Measurements from ENCODE around the gene DHX8. TPM values are rescaled to one million over a fixed set of nuclear protein-coding genes. Genes with fewer than 3 reads are reported as not detected.

Gene DHX8
- total and polyA plus RNA-seq, 5 donors from 2014 or later = 19.8 to 129 (median 26.9) TPM

- Mint-ChIP-seq H3K9me3 (no peaks in the 10 kb centered on the region), H3K4me1 (peaks cover 0 to 20% (median 5%) of the 10 kb centered on the region in 4 donors), H3K36me3 (peaks cover 52% of the 10 kb centered on the region), H3K27ac (no peak overlapping the region), H3K4me3 (no peak overlapping the region), H3K27me3 (no peaks in the 10 kb centered on the region)
- no peaks in the 10 kb centered on the region for H3K27me3 ChIP-seq (ENCODE audit: control insufficient read depth, insufficient read depth, low read length)
- DNase-seq = no peak
- no peak for ATAC-seq (ENCODE audit: low read depth in 2 of 2)
- H3K36me3 ChIP-seq (ENCODE audit: control insufficient read depth, insufficient read depth, low read length) = peaks cover 87% of the 10 kb centered on the region
- no peaks in the 10 kb centered on the region for H3K4me1 ChIP-seq (ENCODE audit: control insufficient read depth, insufficient read depth, low read length, poor library complexity, severe bottlenecking)
- no peak overlapping the region for H3K4me3 ChIP-seq (ENCODE audit: low read depth, low read length)
- H3K27ac ChIP-seq (ENCODE audit: insufficient read depth, low read length, poor library complexity, severe bottlenecking) = no peak overlapping the region
- no peaks in the 10 kb centered on the region for H3K9me3 ChIP-seq (ENCODE audit: control insufficient read depth in 2 of 2, low read length in 2 of 2)
These were observed 31.9 kb downstream of the DHX8 start for GRCh38 chr17:43515656-43516055.

GRCh38 chr17:43517161-43517560 is 33.4 kb downstream of the DHX8 start:
- no peak for ATAC-seq (ENCODE audit: low read depth in 2 of 2)
- H3K36me3 Mint-ChIP-seq = peaks cover 59% of the 10 kb centered on the region

GRCh38 chr17:43517615-43518386 is 34.0 kb downstream of the DHX8 start:
- H3K27me3 ChIP-seq (ENCODE audit: control insufficient read depth, insufficient read depth, low read length) = no peaks in the 10 kb centered on the region
- Mint-ChIP-seq H3K9me3 (no peaks in the 10 kb centered on the region), H3K4me1 (peaks cover 0 to 20% (median 5%) of the 10 kb centered on the region in 4 donors), H3K27ac (peak overlapping the region in 1 of 3 donors; percentile 0), H3K4me3 (no peak overlapping the region), H3K27me3 (no peaks in the 10 kb centered on the region), H3K36me3 (peaks cover 52% of the 10 kb centered on the region)
- H3K4me3 ChIP-seq (ENCODE audit: low read depth, low read length) = no peak overlapping the region
- H3K9me3 ChIP-seq (ENCODE audit: control insufficient read depth in 2 of 2, low read length in 2 of 2) = no peaks in the 10 kb centered on the region
- DNase-seq = no peak
- no peak for ATAC-seq (ENCODE audit: low read depth in 2 of 2)
- H3K27ac ChIP-seq (ENCODE audit: insufficient read depth, low read length, poor library complexity, severe bottlenecking) = no peak overlapping the region
- H3K4me1 ChIP-seq (ENCODE audit: control insufficient read depth, insufficient read depth, low read length, poor library complexity, severe bottlenecking) = no peaks in the 10 kb centered on the region
- peaks cover 89% of the 10 kb centered on the region for H3K36me3 ChIP-seq (ENCODE audit: control insufficient read depth, insufficient read depth, low read length)

More at GRCh38 chr17:43517161-43517560, 33.4 kb downstream of the DHX8 start:
- Mint-ChIP-seq H3K9me3 (no peaks in the 10 kb centered on the region), H3K4me3 (no peak overlapping the region), H3K27ac (peak overlapping the region in 1 of 3 donors; percentile 0), H3K27me3 (no peaks in the 10 kb centered on the region), H3K4me1 (peaks cover 0 to 20% (median 5%) of the 10 kb centered on the region in 4 donors)
- no peak for DNase-seq
- no peak overlapping the region for H3K4me3 ChIP-seq (ENCODE audit: low read depth, low read length)
- H3K9me3 ChIP-seq (ENCODE audit: control insufficient read depth in 2 of 2, low read length in 2 of 2) = no peaks in the 10 kb centered on the region
- H3K4me1 ChIP-seq (ENCODE audit: control insufficient read depth, insufficient read depth, low read length, poor library complexity, severe bottlenecking) = no peaks in the 10 kb centered on the region
- H3K36me3 ChIP-seq (ENCODE audit: control insufficient read depth, insufficient read depth, low read length) = peaks cover 92% of the 10 kb centered on the region
- no peaks in the 10 kb centered on the region for H3K27me3 ChIP-seq (ENCODE audit: control insufficient read depth, insufficient read depth, low read length)
- no peak overlapping the region for H3K27ac ChIP-seq (ENCODE audit: insufficient read depth, low read length, poor library complexity, severe bottlenecking)

GRCh38 chr17:43521389-43521788 is 37.6 kb downstream of the DHX8 start:
- Histone ChIP-seq H3K36me3 (ENCODE audit: control insufficient read depth, insufficient read depth, low read length) (peaks cover 91% of the 10 kb centered on the region), H3K9me3 (ENCODE audit: control insufficient read depth in 2 of 2, low read length in 2 of 2) (no peaks in the 10 kb centered on the region), H3K4me1 (ENCODE audit: control insufficient read depth, insufficient read depth, low read length, poor library complexity, severe bottlenecking) (no peaks in the 10 kb centered on the region), H3K27me3 (ENCODE audit: control insufficient read depth, insufficient read depth, low read length) (no peaks in the 10 kb centered on the region), H3K4me3 (ENCODE audit: low read depth, low read length) (no peak overlapping the region), H3K27ac (ENCODE audit: insufficient read depth, low read length, poor library complexity, severe bottlenecking) (no peak overlapping the region)
- Mint-ChIP-seq H3K27me3 (no peaks in the 10 kb centered on the region), H3K36me3 (peaks cover 64% of the 10 kb centered on the region), H3K27ac (peak overlapping the region in 1 of 3 donors; percentile 32), H3K9me3 (no peaks in the 10 kb centered on the region), H3K4me1 (peaks cover 0 to 17% (median 5%) of the 10 kb centered on the region in 4 donors), H3K4me3 (no peak overlapping the region)
- ATAC-seq (ENCODE audit: low read depth in 2 of 2) (no peak), DNase-seq (no peak)

- Mint-ChIP-seq H3K4me3 (no peak overlapping the region), H3K36me3 (peaks cover 54% of the 10 kb centered on the region), H3K9me3 (no peaks in the 10 kb centered on the region), H3K27ac (no peak overlapping the region), H3K27me3 (no peaks in the 10 kb centered on the region), H3K4me1 (peaks cover 0 to 7% (median 0%) of the 10 kb centered on the region in 4 donors)
- no peak overlapping the region for H3K4me3 ChIP-seq (ENCODE audit: low read depth, low read length)
- no peaks in the 10 kb centered on the region for H3K4me1 ChIP-seq (ENCODE audit: control insufficient read depth, insufficient read depth, low read length, poor library complexity, severe bottlenecking)
- no peaks in the 10 kb centered on the region for H3K27me3 ChIP-seq (ENCODE audit: control insufficient read depth, insufficient read depth, low read length)
- H3K36me3 ChIP-seq (ENCODE audit: control insufficient read depth, insufficient read depth, low read length) = peaks cover 65% of the 10 kb centered on the region
- H3K27ac ChIP-seq (ENCODE audit: insufficient read depth, low read length, poor library complexity, severe bottlenecking) = no peak overlapping the region
- no peak for DNase-seq
- no peak for ATAC-seq (ENCODE audit: low read depth in 2 of 2)
- H3K9me3 ChIP-seq (ENCODE audit: control insufficient read depth in 2 of 2, low read length in 2 of 2) = no peaks in the 10 kb centered on the region
These were observed 41.3 kb downstream of the DHX8 start for GRCh38 chr17:43524945-43525575.

GRCh38 chr17:43526886-43527648 is 43.3 kb downstream of the DHX8 start:
- Mint-ChIP-seq H3K27ac (no peak overlapping the region), H3K27me3 (no peaks in the 10 kb centered on the region), H3K36me3 (peaks cover 37% of the 10 kb centered on the region), H3K9me3 (no peaks in the 10 kb centered on the region), H3K4me1 (peaks cover 0 to 5% (median 0%) of the 10 kb centered on the region in 4 donors), H3K4me3 (no peak overlapping the region)
- no peaks in the 10 kb centered on the region for H3K9me3 ChIP-seq (ENCODE audit: control insufficient read depth in 2 of 2, low read length in 2 of 2)
- H3K27ac ChIP-seq (ENCODE audit: insufficient read depth, low read length, poor library complexity, severe bottlenecking) = no peak overlapping the region
- DNase-seq (no peak), ATAC-seq (ENCODE audit: low read depth in 2 of 2) (no peak)
- no peaks in the 10 kb centered on the region for H3K27me3 ChIP-seq (ENCODE audit: control insufficient read depth, insufficient read depth, low read length)
- no peak overlapping the region for H3K4me3 ChIP-seq (ENCODE audit: low read depth, low read length)
- no peaks in the 10 kb centered on the region for H3K4me1 ChIP-seq (ENCODE audit: control insufficient read depth, insufficient read depth, low read length, poor library complexity, severe bottlenecking)
- H3K36me3 ChIP-seq (ENCODE audit: control insufficient read depth, insufficient read depth, low read length) = peaks cover 45% of the 10 kb centered on the region

- Histone ChIP-seq H3K4me1 (ENCODE audit: control insufficient read depth, insufficient read depth, low read length, poor library complexity, severe bottlenecking) (no peaks in the 10 kb centered on the region), H3K27ac (ENCODE audit: insufficient read depth, low read length, poor library complexity, severe bottlenecking) (no peak overlapping the region), H3K9me3 (ENCODE audit: control insufficient read depth in 2 of 2, low read length in 2 of 2) (no peaks in the 10 kb centered on the region), H3K27me3 (ENCODE audit: control insufficient read depth, insufficient read depth, low read length) (no peaks in the 10 kb centered on the region), H3K4me3 (ENCODE audit: low read depth, low read length) (no peak overlapping the region), H3K36me3 (ENCODE audit: control insufficient read depth, insufficient read depth, low read length) (peaks cover 36% of the 10 kb centered on the region)
- DNase-seq (no peak), ATAC-seq (ENCODE audit: low read depth in 2 of 2) (no peak)
- Mint-ChIP-seq H3K27ac (peak overlapping the region in 1 of 3 donors; percentile 76), H3K27me3 (no peaks in the 10 kb centered on the region), H3K4me3 (no peak overlapping the region), H3K9me3 (no peaks in the 10 kb centered on the region), H3K36me3 (peaks cover 32% of the 10 kb centered on the region), H3K4me1 (peaks cover 0 to 5% (median 0%) of the 10 kb centered on the region in 4 donors)
These were observed 44.7 kb downstream of the DHX8 start for GRCh38 chr17:43528319-43528987.
